ENCODE measurements around the gene GNPTAB. TPM values are rescaled to one million over a fixed set of nuclear protein-coding genes. Genes with fewer than 3 reads are reported as not detected.
"Not testable (repeated sequence)": the region's sequence is repeated elsewhere in the genome, so short reads cannot be mapped to it uniquely, and the experiment has no call there.

GNPTAB gene
- total RNA-seq, 1 experiment from 2014 or later = 40.8 TPM

DNA sequence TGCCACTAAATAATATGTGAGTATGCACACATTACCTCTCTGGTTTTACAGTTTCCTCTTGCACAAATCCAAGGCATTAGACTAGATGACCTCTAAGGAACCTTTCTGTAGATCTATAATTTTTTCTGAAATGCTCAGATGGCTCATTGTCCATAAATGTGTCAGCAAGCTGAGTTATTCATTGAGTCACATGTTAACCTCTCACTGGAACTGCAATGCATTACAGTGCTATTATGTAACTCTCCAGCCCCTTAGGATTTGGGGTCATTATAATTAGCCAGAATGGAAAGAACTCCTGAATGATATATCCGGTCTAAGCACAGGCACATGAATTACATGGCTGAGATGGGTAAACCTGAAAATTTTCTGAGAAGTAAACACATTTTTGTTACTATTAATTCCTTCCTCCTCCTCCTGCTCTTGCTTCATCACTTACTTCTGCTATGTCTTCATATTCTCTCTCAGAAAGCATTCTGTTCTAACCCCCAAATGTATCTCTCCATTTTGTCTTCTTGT is 26.3 kb upstream of the GNPTAB start:
- ATAC-seq (peak; percentile 58; the same call in 1 of the 2 replicates), DNase-seq (ENCODE audit: low read depth, low spot score) (peak; percentile 43)
- intact Hi-C loops (cut with micrococcal nuclease; ENCODE audit: unreplicated experiment) = no loop called here
- TF ChIP-seq, protein P1, sequence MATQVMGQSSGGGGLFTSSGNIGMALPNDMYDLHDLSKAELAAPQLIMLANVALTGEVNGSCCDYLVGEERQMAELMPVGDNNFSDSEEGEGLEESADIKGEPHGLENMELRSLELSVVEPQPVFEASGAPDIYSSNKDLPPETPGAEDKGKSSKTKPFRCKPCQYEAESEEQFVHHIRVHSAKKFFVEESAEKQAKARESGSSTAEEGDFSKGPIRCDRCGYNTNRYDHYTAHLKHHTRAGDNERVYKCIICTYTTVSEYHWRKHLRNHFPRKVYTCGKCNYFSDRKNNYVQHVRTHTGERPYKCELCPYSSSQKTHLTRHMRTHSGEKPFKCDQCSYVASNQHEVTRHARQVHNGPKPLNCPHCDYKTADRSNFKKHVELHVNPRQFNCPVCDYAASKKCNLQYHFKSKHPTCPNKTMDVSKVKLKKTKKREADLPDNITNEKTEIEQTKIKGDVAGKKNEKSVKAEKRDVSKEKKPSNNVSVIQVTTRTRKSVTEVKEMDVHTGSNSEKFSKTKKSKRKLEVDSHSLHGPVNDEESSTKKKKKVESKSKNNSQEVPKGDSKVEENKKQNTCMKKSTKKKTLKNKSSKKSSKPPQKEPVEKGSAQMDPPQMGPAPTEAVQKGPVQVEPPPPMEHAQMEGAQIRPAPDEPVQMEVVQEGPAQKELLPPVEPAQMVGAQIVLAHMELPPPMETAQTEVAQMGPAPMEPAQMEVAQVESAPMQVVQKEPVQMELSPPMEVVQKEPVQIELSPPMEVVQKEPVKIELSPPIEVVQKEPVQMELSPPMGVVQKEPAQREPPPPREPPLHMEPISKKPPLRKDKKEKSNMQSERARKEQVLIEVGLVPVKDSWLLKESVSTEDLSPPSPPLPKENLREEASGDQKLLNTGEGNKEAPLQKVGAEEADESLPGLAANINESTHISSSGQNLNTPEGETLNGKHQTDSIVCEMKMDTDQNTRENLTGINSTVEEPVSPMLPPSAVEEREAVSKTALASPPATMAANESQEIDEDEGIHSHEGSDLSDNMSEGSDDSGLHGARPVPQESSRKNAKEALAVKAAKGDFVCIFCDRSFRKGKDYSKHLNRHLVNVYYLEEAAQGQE (IDR thresholded peaks at IDR 0.05; ENCODE audit: insufficient read depth in 1 of 2, low read depth in 2 of 2, low read length in 1 of 2) = no peak
- TF ChIP-seq CTCF (IDR thresholded peaks at IDR 0.05) (no peak), SIN3A (IDR thresholded peaks at IDR 0.05; ENCODE audit: borderline replicate concordance, insufficient read depth, low read depth, low read length) (no peak), POLR2AphosphoS5 (IDR thresholded peaks at IDR 0.05; ENCODE audit: low read depth, low read length) (no peak), TCF7L2 (IDR thresholded peaks at IDR 0.05; ENCODE audit: low read depth, low read length) (no peak)
- no peaks in the 10 kb centered on the region for H3K27me3 ChIP-seq (ENCODE audit: control insufficient read depth, insufficient read depth, low read length)
- H3K36me3 ChIP-seq (ENCODE audit: control insufficient read depth, insufficient read depth, low read length) = no peaks in the 10 kb centered on the region
- in situ Hi-C loops (cut with HindIII; ENCODE audit: low pct_unique_long_range_greater_than_20kb, low sequenced_read_pairs) = no loop called here
- CTCF ChIA-PET = no interaction called here
- POLR2A ChIA-PET = no interaction called here
- no TSS peak for BruUV-seq (replicated peaks)
- no peak overlapping the region for H3K27ac ChIP-seq (ENCODE audit: low read length)
- no peaks in the 10 kb centered on the region for H3K9me3 ChIP-seq (ENCODE audit: control insufficient read depth, insufficient read depth, low read depth, low read length)
- H3K4me1 ChIP-seq (ENCODE audit: control insufficient read depth, insufficient read depth, low read length) = no peaks in the 10 kb centered on the region
- H3K4me3 ChIP-seq (ENCODE audit: low read depth in 2 of 2, low read length in 2 of 2) = no peak overlapping the region

DNA sequence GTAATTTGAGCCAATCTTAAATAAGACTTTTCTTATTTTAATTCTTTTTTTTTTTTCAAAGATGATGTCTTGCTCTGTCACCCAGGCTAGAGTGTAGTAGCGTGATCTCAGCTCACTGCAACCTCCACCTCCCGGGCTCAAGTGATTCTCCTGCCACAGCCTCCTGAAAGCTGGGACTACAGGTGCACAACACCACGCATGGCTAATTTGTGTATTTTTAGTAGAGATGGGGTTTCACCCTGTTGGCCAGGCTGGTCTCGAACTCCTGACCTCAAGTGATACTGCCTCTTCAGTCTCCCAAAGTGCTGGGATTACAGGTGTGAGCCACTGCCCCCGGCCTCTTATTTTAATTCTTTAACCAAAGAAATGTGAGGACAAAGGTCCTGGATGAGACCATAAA is 25.9 kb upstream of the GNPTAB start:
- ATAC-seq; in situ Hi-C loops (cut with HindIII; ENCODE audit: low pct_unique_long_range_greater_than_20kb, low sequenced_read_pairs); POLR2A ChIA-PET; H3K27me3 ChIP-seq (ENCODE audit: control insufficient read depth, insufficient read depth, low read length); BruUV-seq (replicated peaks); H3K4me3 ChIP-seq (ENCODE audit: low read depth in 2 of 2, low read length in 2 of 2); H3K9me3 ChIP-seq (ENCODE audit: control insufficient read depth, insufficient read depth, low read depth, low read length); H3K36me3 ChIP-seq (ENCODE audit: control insufficient read depth, insufficient read depth, low read length); CTCF ChIA-PET; DNase-seq (ENCODE audit: low read depth, low spot score); H3K27ac ChIP-seq (ENCODE audit: low read length); intact Hi-C loops (cut with micrococcal nuclease; ENCODE audit: unreplicated experiment); H3K4me1 ChIP-seq (ENCODE audit: control insufficient read depth, insufficient read depth, low read length): not testable (repeated sequence)

DNA sequence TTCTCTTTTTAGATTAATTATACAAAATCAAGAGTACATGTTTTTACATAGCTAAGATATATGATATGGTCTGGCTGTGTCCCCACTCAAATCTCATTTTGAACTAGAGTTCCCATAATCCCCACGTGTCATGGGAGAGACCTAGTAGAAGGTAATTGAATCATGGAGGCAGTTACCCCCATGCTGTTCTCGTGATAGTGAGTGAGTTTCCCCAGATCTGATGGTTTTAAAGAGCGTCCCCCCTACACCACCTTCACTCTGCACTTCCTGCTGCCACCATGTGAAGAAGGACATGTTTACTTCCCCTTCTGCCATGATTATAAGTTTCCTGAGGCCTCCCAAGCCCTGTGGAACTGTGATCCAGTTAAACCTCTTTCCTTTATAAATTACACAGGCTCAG is 25.2 kb upstream of the GNPTAB start:
- intact Hi-C loops (cut with micrococcal nuclease; ENCODE audit: unreplicated experiment) (no loop called here), in situ Hi-C loops (cut with HindIII; ENCODE audit: low pct_unique_long_range_greater_than_20kb, low sequenced_read_pairs) (no loop called here)
- BruUV-seq (replicated peaks) = no TSS peak
- DNase-seq (ENCODE audit: low read depth, low spot score) (no peak), ATAC-seq (no peak)
- Histone ChIP-seq H3K4me3 (ENCODE audit: low read depth in 2 of 2, low read length in 2 of 2) (no peak overlapping the region), H3K27ac (ENCODE audit: low read length) (no peak overlapping the region), H3K9me3 (ENCODE audit: control insufficient read depth, insufficient read depth, low read depth, low read length) (no peaks in the 10 kb centered on the region), H3K4me1 (ENCODE audit: control insufficient read depth, insufficient read depth, low read length) (no peaks in the 10 kb centered on the region), H3K27me3 (ENCODE audit: control insufficient read depth, insufficient read depth, low read length) (no peaks in the 10 kb centered on the region), H3K36me3 (ENCODE audit: control insufficient read depth, insufficient read depth, low read length) (no peaks in the 10 kb centered on the region)
- CTCF ChIA-PET = no interaction called here
- TF ChIP-seq SIN3A (IDR thresholded peaks at IDR 0.05; ENCODE audit: borderline replicate concordance, insufficient read depth, low read depth, low read length) (no peak), POLR2AphosphoS5 (IDR thresholded peaks at IDR 0.05; ENCODE audit: low read depth, low read length) (no peak), TCF7L2 (IDR thresholded peaks at IDR 0.05; ENCODE audit: low read depth, low read length) (no peak), CTCF (IDR thresholded peaks at IDR 0.05) (no peak)
- TF ChIP-seq, protein P1 (IDR thresholded peaks at IDR 0.05; ENCODE audit: insufficient read depth in 1 of 2, low read depth in 2 of 2, low read length in 1 of 2) = no peak
- POLR2A ChIA-PET = interaction anchor here (0.6 kb wide), 1 partner anchor 19 kb away, joined by 5 read pairs; no protein-coding TSS in a partner anchor

Measured in Panc1 (cell line).